ENCODE data around the gene MACROH2A1.

- TF ChIP-seq, protein P1, sequence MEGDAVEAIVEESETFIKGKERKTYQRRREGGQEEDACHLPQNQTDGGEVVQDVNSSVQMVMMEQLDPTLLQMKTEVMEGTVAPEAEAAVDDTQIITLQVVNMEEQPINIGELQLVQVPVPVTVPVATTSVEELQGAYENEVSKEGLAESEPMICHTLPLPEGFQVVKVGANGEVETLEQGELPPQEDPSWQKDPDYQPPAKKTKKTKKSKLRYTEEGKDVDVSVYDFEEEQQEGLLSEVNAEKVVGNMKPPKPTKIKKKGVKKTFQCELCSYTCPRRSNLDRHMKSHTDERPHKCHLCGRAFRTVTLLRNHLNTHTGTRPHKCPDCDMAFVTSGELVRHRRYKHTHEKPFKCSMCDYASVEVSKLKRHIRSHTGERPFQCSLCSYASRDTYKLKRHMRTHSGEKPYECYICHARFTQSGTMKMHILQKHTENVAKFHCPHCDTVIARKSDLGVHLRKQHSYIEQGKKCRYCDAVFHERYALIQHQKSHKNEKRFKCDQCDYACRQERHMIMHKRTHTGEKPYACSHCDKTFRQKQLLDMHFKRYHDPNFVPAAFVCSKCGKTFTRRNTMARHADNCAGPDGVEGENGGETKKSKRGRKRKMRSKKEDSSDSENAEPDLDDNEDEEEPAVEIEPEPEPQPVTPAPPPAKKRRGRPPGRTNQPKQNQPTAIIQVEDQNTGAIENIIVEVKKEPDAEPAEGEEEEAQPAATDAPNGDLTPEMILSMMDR (IDR thresholded peaks at IDR 0.05; ENCODE audit: insufficient read depth, low read length) = no peak
- TF ChIP-seq POLR2AphosphoS5 (IDR thresholded peaks at IDR 0.05; ENCODE audit: low read depth) (no peak), GABPA (IDR thresholded peaks at IDR 0.05; ENCODE audit: low read depth) (no peak), SPI1 (IDR thresholded peaks at IDR 0.05; ENCODE audit: borderline replicate concordance, low read depth) (no peak)
- TF ChIP-seq, protein P2, sequence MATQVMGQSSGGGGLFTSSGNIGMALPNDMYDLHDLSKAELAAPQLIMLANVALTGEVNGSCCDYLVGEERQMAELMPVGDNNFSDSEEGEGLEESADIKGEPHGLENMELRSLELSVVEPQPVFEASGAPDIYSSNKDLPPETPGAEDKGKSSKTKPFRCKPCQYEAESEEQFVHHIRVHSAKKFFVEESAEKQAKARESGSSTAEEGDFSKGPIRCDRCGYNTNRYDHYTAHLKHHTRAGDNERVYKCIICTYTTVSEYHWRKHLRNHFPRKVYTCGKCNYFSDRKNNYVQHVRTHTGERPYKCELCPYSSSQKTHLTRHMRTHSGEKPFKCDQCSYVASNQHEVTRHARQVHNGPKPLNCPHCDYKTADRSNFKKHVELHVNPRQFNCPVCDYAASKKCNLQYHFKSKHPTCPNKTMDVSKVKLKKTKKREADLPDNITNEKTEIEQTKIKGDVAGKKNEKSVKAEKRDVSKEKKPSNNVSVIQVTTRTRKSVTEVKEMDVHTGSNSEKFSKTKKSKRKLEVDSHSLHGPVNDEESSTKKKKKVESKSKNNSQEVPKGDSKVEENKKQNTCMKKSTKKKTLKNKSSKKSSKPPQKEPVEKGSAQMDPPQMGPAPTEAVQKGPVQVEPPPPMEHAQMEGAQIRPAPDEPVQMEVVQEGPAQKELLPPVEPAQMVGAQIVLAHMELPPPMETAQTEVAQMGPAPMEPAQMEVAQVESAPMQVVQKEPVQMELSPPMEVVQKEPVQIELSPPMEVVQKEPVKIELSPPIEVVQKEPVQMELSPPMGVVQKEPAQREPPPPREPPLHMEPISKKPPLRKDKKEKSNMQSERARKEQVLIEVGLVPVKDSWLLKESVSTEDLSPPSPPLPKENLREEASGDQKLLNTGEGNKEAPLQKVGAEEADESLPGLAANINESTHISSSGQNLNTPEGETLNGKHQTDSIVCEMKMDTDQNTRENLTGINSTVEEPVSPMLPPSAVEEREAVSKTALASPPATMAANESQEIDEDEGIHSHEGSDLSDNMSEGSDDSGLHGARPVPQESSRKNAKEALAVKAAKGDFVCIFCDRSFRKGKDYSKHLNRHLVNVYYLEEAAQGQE (IDR thresholded peaks at IDR 0.05; ENCODE audit: insufficient replicate concordance, low read depth) = no peak
These were observed 38.9 kb upstream of the MACROH2A1 start for GRCh38 chr5:135437796-135438560.
